WTC11 (cell line): ENCODE data around the gene CCDC190. TPM values are rescaled to one million over a fixed set of nuclear protein-coding genes. Genes with fewer than 3 reads are reported as not detected.
A peak's percentile ranks its signal among the peaks of the same experiment; 100 is the strongest.
"Not testable (repeated sequence)": the region's sequence is repeated elsewhere in the genome, so short reads cannot be mapped to it uniquely, and the experiment has no call there.

Experiments
- ATAC-seq: fragments of 200-7000 bp; cut with Tn5 transposase; 2 replicates; pipeline ENCODE4 v1.10.0; 2021; ENCODE audit warnings: mild to moderate bottlenecking, moderate library complexity
- CTCF ChIA-PET: fragments of 300-600 bp; sonication (Branson Sonifier 250); formaldehyde crosslinking; loops from one replicate; lab custom pipeline; 2021; ENCODE audit warnings: antibody characterized with exemption; lab: Charles Lee
- POLR2A ChIA-PET: fragments of 350-600 bp; sonication (Branson Sonifier 250); formaldehyde crosslinking; loops from one replicate; lab custom pipeline; 2021; ENCODE audit warnings: antibody characterized with exemption; lab: Charles Lee
- DNase-seq: peaks from one replicate; pipeline ENCODE4 v3.0.0; 2021; ENCODE audit warnings: low spot score
- H3K27ac Mint-ChIP-seq: 2 replicates; pipeline ENCODE4 v1.8.0; 2021; ENCODE audit warnings: mixed read lengths
- H3K27me3 Mint-ChIP-seq: 2 replicates; pipeline ENCODE4 v1.8.0; 2021; ENCODE audit warnings: low read depth, mild to moderate bottlenecking, moderate library complexity, mixed read lengths
- H3K36me3 Mint-ChIP-seq: 2 replicates; pipeline ENCODE4 v1.8.0; 2021; ENCODE audit warnings: mixed read lengths
- H3K4me1 Mint-ChIP-seq: 2 replicates; pipeline ENCODE4 v1.8.0; 2022; ENCODE audit warnings: mixed read lengths
- H3K4me3 Mint-ChIP-seq: 2 replicates; pipeline ENCODE4 v1.8.0; 2021; ENCODE audit warnings: mild to moderate bottlenecking, moderate library complexity, mixed read lengths
- H3K9me3 Mint-ChIP-seq: 2 replicates; pipeline ENCODE4 v1.8.0; 2021; ENCODE audit warnings: mixed read lengths
- GABPB1 ChIP-seq: sonication (generic); formaldehyde crosslinking; IDR thresholded peaks from 2 replicates; pipeline ENCODE4 v1.8.1; 2023; ENCODE audit warnings: mild to moderate bottlenecking, missing genetic modification reagents
- GRHL2 ChIP-seq: fragments of 250-450 bp; sonication (Bioruptor Pico); IDR thresholded peaks from 2 replicates; pipeline ENCODE4 v1.8.0; 2022; ENCODE audit warnings: mild to moderate bottlenecking, moderate library complexity; ENCODE audit not compliant: insufficient replicate concordance, severe bottlenecking
- HMGXB4 ChIP-seq: sonication (generic); formaldehyde crosslinking; IDR thresholded peaks from 2 replicates; pipeline ENCODE4 v1.8.1; 2023; ENCODE audit warnings: mild to moderate bottlenecking, moderate library complexity, missing genetic modification reagents
- MLX ChIP-seq: sonication (generic); formaldehyde crosslinking; IDR thresholded peaks from 2 replicates; pipeline ENCODE4 v1.8.1; 2023; ENCODE audit warnings: mild to moderate bottlenecking, missing genetic modification reagents, moderate library complexity
- MYBL2 ChIP-seq: sonication (generic); formaldehyde crosslinking; IDR thresholded peaks from 2 replicates; pipeline ENCODE4 v1.8.1; 2023; ENCODE audit warnings: mild to moderate bottlenecking, moderate library complexity, missing genetic modification reagents
- SMAD4 ChIP-seq: sonication (generic); formaldehyde crosslinking; IDR thresholded peaks from 2 replicates; pipeline ENCODE4 v1.8.0; 2022; ENCODE audit warnings: mild to moderate bottlenecking, missing genetic modification reagents
- SOX15 ChIP-seq: fragments of 250-450 bp; sonication (Bioruptor Pico); IDR thresholded peaks from 2 replicates; pipeline ENCODE4 v1.9.0; 2021; ENCODE audit warnings: mild to moderate bottlenecking
- TP53 ChIP-seq: sonication (generic); formaldehyde crosslinking; IDR thresholded peaks from 2 replicates; pipeline ENCODE4 v1.8.1; 2023; ENCODE audit warnings: mild to moderate bottlenecking, missing genetic modification reagents
- USF2 ChIP-seq: sonication (generic); formaldehyde crosslinking; IDR thresholded peaks from 2 replicates; pipeline ENCODE4 v1.8.1; 2023; ENCODE audit warnings: mild to moderate bottlenecking, missing genetic modification reagents, moderate library complexity
- ZMAT4 ChIP-seq: fragments of 250-450 bp; sonication (Bioruptor Pico); IDR thresholded peaks from 2 replicates; pipeline ENCODE4 v1.9.0; 2021; ENCODE audit warnings: mild to moderate bottlenecking
- ZNF138 ChIP-seq: sonication (generic); formaldehyde crosslinking; conservative IDR thresholded peaks from 2 replicates; pipeline ENCODE4 v1.8.1; 2022; ENCODE audit warnings: mild to moderate bottlenecking, moderate library complexity, missing genetic modification reagents
- ZNF532 ChIP-seq: fragments of 250-450 bp; sonication (Bioruptor Pico); IDR thresholded peaks from 2 replicates; pipeline ENCODE4 v1.9.0; 2021; ENCODE audit warnings: mild to moderate bottlenecking, borderline replicate concordance
- total RNA-seq: library from RNA; stranded (reverse); gene quantifications from 3 replicates; pipeline ENCODE4 v1.2.3, GENCODE V29; 2021

Gene CCDC190
- total RNA-seq, 1 experiment from 2014 or later, result not detected

- TF ChIP-seq GRHL2 (CRISPR knock-in tag), result no peak
Measured at GRCh38 chr1:162877412-162877811, 16.4 kb upstream of the CCDC190 start (continued).

- no peaks in the 10 kb centered on the region for H3K27me3 Mint-ChIP-seq
- peaks cover 13% of the 10 kb centered on the region for H3K9me3 Mint-ChIP-seq
- ChIA-PET CTCF (interaction anchor here (0.9 to 1.4 kb wide), 2 partner anchors 22 to 193 kb away, joined by 3 to 14 read pairs; partner anchors contain the start of gene RGS4), POLR2A (no interaction called here)
- peaks cover 14% of the 10 kb centered on the region for H3K4me1 Mint-ChIP-seq
- H3K27ac Mint-ChIP-seq, result no peak overlapping the region
- TF ChIP-seq HMGXB4, result no peak
- TF ChIP-seq MLX, result no peak
- peaks cover 4% of the 10 kb centered on the region; the same call in 1 of the 2 replicates for H3K36me3 Mint-ChIP-seq
- peak; percentile 40; the same call in 1 of the 2 replicates for ATAC-seq
- no peak for DNase-seq
- no peak overlapping the region for H3K4me3 Mint-ChIP-seq
Measured at GRCh38 chr1:162876751-162877150, 15.8 kb upstream of the CCDC190 start.

GRCh38 chr1:162873671-162874666, 13.0 kb upstream of the CCDC190 start:
- TF ChIP-seq GABPB1 (CRISPR knock-in tag) (0 out of 2 replicates have a peak, but pooled peaks have one; percentile 16), TP53 (no peak)
- ATAC-seq, result peak; percentile 29; the same call in 1 of the 2 replicates
- H3K36me3 Mint-ChIP-seq, result peaks cover 7% of the 10 kb centered on the region
- no peak for DNase-seq
- H3K4me3 Mint-ChIP-seq, result no peak overlapping the region
- POLR2A ChIA-PET, result interaction anchor here (0.6 kb wide), 1 partner anchor 258 kb away, joined by 5 read pairs; no protein-coding TSS in a partner anchor
- no peaks in the 10 kb centered on the region for H3K27me3 Mint-ChIP-seq
- H3K4me1 Mint-ChIP-seq, result peaks cover 14% of the 10 kb centered on the region
- CTCF ChIA-PET, result interaction anchor here (0.6 to 1.9 kb wide), 3 partner anchors 13 to 26 kb away, joined by 3 to 6 read pairs (median 6); partner anchors contain the start of gene CCDC190
- no peak overlapping the region for H3K27ac Mint-ChIP-seq
- H3K9me3 Mint-ChIP-seq, result peaks cover 39% of the 10 kb centered on the region

- Mint-ChIP-seq H3K27me3 (no peaks in the 10 kb centered on the region), H3K4me3 (no peak overlapping the region), H3K4me1 (peaks cover 14% of the 10 kb centered on the region), H3K9me3 (peaks cover 45% of the 10 kb centered on the region), H3K27ac (no peak overlapping the region), H3K36me3 (peaks cover 7% of the 10 kb centered on the region)
- TF ChIP-seq SMAD4 (CRISPR knock-in tag), result no peak
- ChIA-PET CTCF (interaction anchor here (1.9 kb wide), 1 partner anchor 25 kb away, joined by 6 read pairs; no protein-coding TSS in a partner anchor), POLR2A (no interaction called here)
- no peak for DNase-seq
- ATAC-seq, result no peak
Measured at GRCh38 chr1:162872981-162873380, 12.0 kb upstream of the CCDC190 start.

- H3K4me3 Mint-ChIP-seq, H3K4me1 Mint-ChIP-seq, DNase-seq, CTCF ChIA-PET, ATAC-seq, H3K36me3 Mint-ChIP-seq, H3K27me3 Mint-ChIP-seq, H3K27ac Mint-ChIP-seq: not testable (repeated sequence)
- peaks cover 47% of the 10 kb centered on the region for H3K9me3 Mint-ChIP-seq
- POLR2A ChIA-PET, result interaction anchor here (0.6 kb wide), 1 partner anchor 1364 kb away, joined by 9 read pairs; no protein-coding TSS in a partner anchor
Measured at GRCh38 chr1:162871417-162871816, 10.4 kb upstream of the CCDC190 start.

- no peaks in the 10 kb centered on the region for H3K4me1 Mint-ChIP-seq
- CTCF ChIA-PET, result interaction anchor here (2.3 kb wide), 1 partner anchor 9 kb away, joined by 8 read pairs; no protein-coding TSS in a partner anchor
- no peak for TF ChIP-seq ZNF138
- no peak for TF ChIP-seq GABPB1 (CRISPR knock-in tag)
- TF ChIP-seq SOX15 (CRISPR knock-in tag), result no peak
- TF ChIP-seq ZNF532 (CRISPR knock-in tag), result no peak
- no peak for TF ChIP-seq USF2 (CRISPR knock-in tag)
- no peak for TF ChIP-seq ZMAT4 (CRISPR knock-in tag)
- no peak for TF ChIP-seq MYBL2
Measured at GRCh38 chr1:162868972-162869371, 8.0 kb upstream of the CCDC190 start.

More at GRCh38 chr1:162868972-162869371, 8.0 kb upstream of the CCDC190 start:
- H3K27ac Mint-ChIP-seq, result no peak overlapping the region
- no peak overlapping the region for H3K4me3 Mint-ChIP-seq
- POLR2A ChIA-PET, result interaction anchor here (0.6 kb wide), 1 partner anchor 1108 kb away, joined by 3 read pairs; no protein-coding TSS in a partner anchor
- no peak for ATAC-seq
- peaks cover 50% of the 10 kb centered on the region for H3K9me3 Mint-ChIP-seq
- DNase-seq, result no peak
- peaks cover 7% of the 10 kb centered on the region for H3K36me3 Mint-ChIP-seq
- H3K27me3 Mint-ChIP-seq, result no peaks in the 10 kb centered on the region
